Calu3 (cell line): Measurements from ENCODE around the gene ADAMTSL2. TPM values are rescaled to one million over a fixed set of nuclear protein-coding genes. Genes with fewer than 3 reads are reported as not detected.

Experiments used
- BruUV-seq: library from RNA; stranded (reverse); fragments of 400-500 nt; replicated peaks from 2 replicates; lab custom pipeline; 2021; lab: Mats Ljungman, UMichigan
- CTCF ChIA-PET: fragments of 300-600 bp; sonication (Branson Sonifier 250); formaldehyde crosslinking; loops from one replicate; lab custom pipeline; 2022; ENCODE audit warnings: antibody characterized with exemption; lab: Charles Lee
- DNase-seq: peaks from one replicate; pipeline ENCODE4 v3.0.0; 2022
- H3K27ac Mint-ChIP-seq: one replicate; pipeline ENCODE4 v1.8.0; 2022; ENCODE audit warnings: mixed read lengths; ENCODE audit not compliant: unreplicated experiment
- H3K27me3 Mint-ChIP-seq: one replicate; pipeline ENCODE4 v1.8.0; 2022; ENCODE audit warnings: mixed read lengths; ENCODE audit not compliant: unreplicated experiment
- H3K36me3 Mint-ChIP-seq: one replicate; pipeline ENCODE4 v1.8.0; 2022; ENCODE audit warnings: mild to moderate bottlenecking, moderate library complexity, mixed read lengths; ENCODE audit not compliant: insufficient read depth, unreplicated experiment
- H3K4me1 Mint-ChIP-seq: one replicate; pipeline ENCODE4 v1.8.0; 2022; ENCODE audit warnings: mild to moderate bottlenecking, low read depth, mixed read lengths; ENCODE audit not compliant: unreplicated experiment
- H3K4me3 Mint-ChIP-seq: one replicate; pipeline ENCODE4 v1.8.0; 2022; ENCODE audit warnings: mild to moderate bottlenecking, low read depth, moderate library complexity, mixed read lengths; ENCODE audit not compliant: unreplicated experiment
- H3K9me3 Mint-ChIP-seq: one replicate; pipeline ENCODE4 v1.8.0; 2022; ENCODE audit warnings: low read depth, mixed read lengths; ENCODE audit not compliant: unreplicated experiment
- CTCF ChIP-seq: fragments of 200-600 bp; IDR thresholded peaks from one replicate; pipeline ENCODE4 v1.8.0; 2022; ENCODE audit warnings: antibody characterized with exemption; ENCODE audit not compliant: unreplicated experiment
- intact Hi-C: fragments of 100-400 bp; cut with micrococcal nuclease; formaldehyde crosslinking; loops from one replicate; pipeline ENCODE4 v1.10.0; 2022; ENCODE audit not compliant: unreplicated experiment
- total RNA-seq: library from RNA; stranded (reverse); gene quantifications from 2 replicates; pipeline ENCODE4 v1.2.3, GENCODE V29; 2022

ADAMTSL2 gene
- total RNA-seq, 1 experiment from 2014 or later, result 0.14 TPM

- TF ChIP-seq CTCF, result no peak
- BruUV-seq, result no TSS peak
- CTCF ChIA-PET, result no interaction called here
- Mint-ChIP-seq H3K27ac (no peak overlapping the region), H3K36me3 (no peaks in the 10 kb centered on the region), H3K4me3 (no peak overlapping the region), H3K4me1 (no peaks in the 10 kb centered on the region), H3K27me3 (peaks cover 55% of the 10 kb centered on the region), H3K9me3 (no peaks in the 10 kb centered on the region)
- DNase-seq, result no peak
- intact Hi-C loops, result no loop called here
Observed at GRCh38 chr9:133564451-133565116, 30.1 kb downstream of the ADAMTSL2 start.

- Mint-ChIP-seq H3K4me3 (no peak overlapping the region), H3K27ac (no peak overlapping the region), H3K9me3 (no peaks in the 10 kb centered on the region), H3K36me3 (no peaks in the 10 kb centered on the region), H3K4me1 (no peaks in the 10 kb centered on the region), H3K27me3 (peaks cover 60% of the 10 kb centered on the region)
- no peak for DNase-seq
- no TSS peak for BruUV-seq
- no peak for TF ChIP-seq CTCF
- CTCF ChIA-PET, result interaction anchor here (0.8 kb wide), 1 partner anchor 34 kb away, joined by 3 read pairs; no protein-coding TSS in a partner anchor
- intact Hi-C loops, result no loop called here
Observed at GRCh38 chr9:133566382-133566781, 31.9 kb downstream of the ADAMTSL2 start.

GRCh38 chr9:133566817-133567216, 32.3 kb downstream of the ADAMTSL2 start:
- CTCF ChIA-PET, result no interaction called here
- no TSS peak for BruUV-seq
- Mint-ChIP-seq H3K27me3 (peaks cover 60% of the 10 kb centered on the region), H3K4me3 (no peak overlapping the region), H3K4me1 (no peaks in the 10 kb centered on the region), H3K9me3 (no peaks in the 10 kb centered on the region), H3K27ac (no peak overlapping the region), H3K36me3 (no peaks in the 10 kb centered on the region)
- TF ChIP-seq CTCF, result no peak
- DNase-seq, result no peak
- intact Hi-C loops, result no loop called here

- Mint-ChIP-seq H3K4me1 (no peaks in the 10 kb centered on the region), H3K27me3 (peaks cover 67% of the 10 kb centered on the region), H3K4me3 (no peak overlapping the region), H3K36me3 (no peaks in the 10 kb centered on the region), H3K9me3 (no peaks in the 10 kb centered on the region), H3K27ac (no peak overlapping the region)
- CTCF ChIA-PET, result no interaction called here
- intact Hi-C loops, result no loop called here
- no TSS peak for BruUV-seq
- no peak for DNase-seq
- TF ChIP-seq CTCF, result no peak
Observed at GRCh38 chr9:133568186-133568585, 33.7 kb downstream of the ADAMTSL2 start.
